Rectal smooth muscle tissue (tissue), 1 donor: ENCODE measurements around the gene PRPF6.
A peak's percentile ranks its signal among the peaks of the same experiment; 100 is the strongest.

Experiments used
- H3K27ac ChIP-seq: one replicate; pipeline ENCODE4 v1.7.0; 2013; ENCODE audit warnings: low read depth, low read length, inconsistent platforms
- H3K27me3 ChIP-seq: one replicate; pipeline ENCODE4 v1.7.0; 2013; ENCODE audit warnings: low read length; ENCODE audit not compliant: control insufficient read depth, insufficient read depth
- H3K36me3 ChIP-seq: one replicate; pipeline ENCODE4 v1.7.0; 2013; ENCODE audit warnings: low read length; ENCODE audit not compliant: control insufficient read depth, insufficient read depth
- H3K4me1 ChIP-seq: one replicate; pipeline ENCODE4 v1.7.0; 2013; ENCODE audit warnings: low read length; ENCODE audit not compliant: control insufficient read depth, insufficient read depth
- H3K4me3 ChIP-seq: one replicate; pipeline ENCODE4 v1.7.0; 2013; ENCODE audit warnings: low read length
- H3K9ac ChIP-seq: one replicate; pipeline ENCODE4 v1.7.0; 2013; ENCODE audit warnings: low read length

The PRPF6 gene

DNA sequence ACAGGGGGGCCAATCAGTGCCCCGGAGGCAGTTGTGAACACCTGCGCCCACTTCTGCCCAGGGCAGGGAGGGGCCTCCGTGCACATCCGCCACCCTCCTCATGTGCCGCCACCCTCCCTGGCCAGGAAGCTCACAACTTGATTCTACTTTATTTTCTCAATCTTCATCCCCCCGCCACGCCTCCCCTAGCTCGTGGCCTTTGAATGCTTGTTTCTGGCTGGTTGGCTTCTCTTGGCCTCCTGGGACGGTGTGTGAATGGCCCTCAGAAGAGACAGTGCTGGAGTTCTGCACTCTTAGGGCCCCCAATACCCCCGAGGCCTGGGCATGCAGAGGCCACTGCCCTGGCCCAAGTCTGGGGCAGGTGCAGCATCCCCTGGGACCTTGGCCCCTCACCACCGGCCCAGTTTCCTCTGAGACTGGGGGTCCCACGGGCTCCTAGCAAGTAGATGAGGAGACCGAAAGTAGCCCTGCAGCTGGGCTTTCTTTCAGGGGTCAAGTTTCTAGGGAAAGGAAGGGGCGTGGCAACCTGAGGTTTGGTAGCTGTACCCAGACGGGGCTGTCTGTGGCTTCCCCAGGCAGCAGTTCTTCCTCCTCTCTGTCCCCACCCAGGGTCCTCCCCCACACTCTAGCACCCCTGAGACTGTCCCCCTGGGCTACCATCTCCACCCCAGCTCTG lies 97.1 kb downstream of the PRPF6 start:
- H3K9ac ChIP-seq = no peak overlapping the region
- H3K27ac ChIP-seq = no peak overlapping the region
- peak overlapping the region; percentile 74 for H3K4me3 ChIP-seq
- peaks cover 8% of the 10 kb centered on the region for H3K27me3 ChIP-seq
- H3K36me3 ChIP-seq = no peaks in the 10 kb centered on the region
- H3K4me1 ChIP-seq = peaks cover 9% of the 10 kb centered on the region

DNA sequence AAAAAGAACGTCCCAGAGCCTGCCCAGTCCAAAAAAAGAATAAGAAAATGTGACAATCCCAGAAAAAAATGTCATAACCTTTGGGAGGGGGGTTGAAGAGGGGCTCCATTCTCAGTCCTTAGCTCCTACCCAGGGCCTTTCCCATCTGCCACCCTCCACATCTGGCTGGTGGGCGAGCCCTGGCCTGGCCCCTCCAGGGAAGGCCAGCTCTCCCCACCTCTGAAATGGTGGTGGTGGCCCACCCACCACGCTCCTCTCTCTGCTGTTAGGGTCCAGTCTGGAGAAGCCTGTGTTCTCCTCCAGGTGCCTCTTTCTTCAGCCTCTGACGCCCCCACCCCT lies 98.0 kb downstream of the PRPF6 start:
- Histone ChIP-seq H3K4me1 (peaks cover 9% of the 10 kb centered on the region), H3K27me3 (peaks cover 12% of the 10 kb centered on the region), H3K27ac (no peak overlapping the region)

DNA sequence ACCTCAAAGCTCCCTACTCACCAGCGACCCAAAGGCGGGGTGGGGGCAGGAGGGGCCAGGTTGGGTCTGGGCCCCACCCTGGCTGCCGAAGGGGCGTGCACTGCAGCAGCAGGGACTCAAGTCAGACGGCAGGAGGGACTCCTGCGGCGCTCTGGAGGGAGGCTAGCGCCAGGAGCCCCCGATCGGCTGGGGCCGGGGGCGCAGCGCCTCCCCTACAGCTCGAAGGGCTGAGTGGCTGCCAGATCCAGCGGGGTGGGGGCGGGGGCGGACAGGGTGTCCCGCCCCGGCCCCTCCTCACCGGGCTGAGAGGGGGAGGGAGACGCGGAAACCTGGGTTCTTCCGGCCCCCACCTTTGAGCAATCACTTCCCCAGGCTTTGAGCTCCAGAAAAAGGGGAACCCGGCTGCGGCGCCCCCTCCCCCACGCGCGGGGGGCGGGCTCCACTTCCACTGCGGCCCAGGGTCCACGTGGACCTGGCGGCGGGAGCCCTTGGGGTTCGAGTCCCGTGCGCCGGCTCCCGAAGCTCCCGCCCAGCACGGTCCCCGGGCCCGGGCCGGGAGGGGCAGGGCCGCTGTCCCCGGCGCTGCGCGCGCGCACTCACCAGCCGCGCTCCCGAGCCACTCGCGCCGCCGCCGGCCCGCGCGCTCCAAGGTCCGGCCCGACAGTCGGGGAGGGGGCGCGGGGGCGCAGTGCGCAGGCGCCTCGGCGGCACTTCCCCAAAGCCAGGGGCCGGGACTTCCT lies 98.5 kb downstream of the PRPF6 start, which contains the start of gene RGS19:
Gene RGS19 (minus strand): TSS at position 246 of the 740 bp plus-strand sequence. CDS start 2,632 bp downstream, outside the sequence.
- H3K27ac ChIP-seq = peak within 1 kb of the TSS; percentile 45
- no peaks in the 10 kb centered on the region for H3K36me3 ChIP-seq
- H3K9ac ChIP-seq = peak within 1 kb of the TSS; percentile 49
- peaks cover 9% of the 10 kb centered on the region for H3K4me1 ChIP-seq
- H3K4me3 ChIP-seq = peak within 1 kb of the TSS; percentile 74
- H3K27me3 ChIP-seq = peaks cover 18% of the 10 kb centered on the region

More for the DNA sequence above, 98.0 kb downstream of the PRPF6 start:
- Histone ChIP-seq H3K9ac (peak overlapping the region; percentile 49), H3K36me3 (no peaks in the 10 kb centered on the region), H3K4me3 (peak overlapping the region; percentile 74)

DNA sequence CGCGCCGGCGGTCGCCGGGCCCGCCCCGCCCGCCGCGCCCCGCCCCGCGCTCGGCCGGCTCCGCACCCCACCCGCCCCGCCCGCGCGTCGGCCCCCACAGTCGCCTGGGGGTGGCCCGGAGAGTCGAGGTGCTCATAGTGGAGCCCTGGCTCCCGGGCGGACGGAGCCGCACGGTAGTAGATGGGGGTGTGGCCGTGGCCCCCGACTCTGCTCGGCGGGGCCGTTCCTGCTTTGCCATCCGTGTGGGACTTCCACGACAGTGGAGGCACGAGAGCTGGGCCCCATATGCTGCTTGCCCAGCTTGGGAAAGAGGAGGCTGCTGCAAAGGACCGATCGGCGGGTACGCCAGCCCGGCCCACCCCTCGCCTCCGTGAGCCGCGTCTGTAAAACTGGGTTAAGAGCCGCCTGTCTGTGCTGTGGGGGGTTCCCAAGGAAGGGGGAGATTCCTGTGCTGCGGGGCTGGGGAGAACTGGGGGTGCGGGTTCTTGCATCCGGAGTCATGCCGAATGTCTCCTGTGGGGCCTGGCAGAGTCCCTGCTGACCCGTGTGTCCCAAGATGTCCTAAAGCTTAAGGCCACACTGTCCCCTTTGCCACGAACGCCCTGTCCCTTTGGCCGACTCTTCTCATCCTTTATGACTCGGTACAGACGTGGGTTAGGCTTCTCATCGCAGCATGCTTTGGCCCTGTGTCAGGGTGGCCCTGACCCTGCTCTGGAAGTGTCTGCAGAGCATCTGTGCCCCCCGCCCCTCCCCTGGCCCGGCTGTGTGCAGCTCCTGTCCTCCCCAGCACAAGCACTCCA lies 99.3 kb downstream of the PRPF6 start, which contains the start of gene OPRL1:
Gene OPRL1 (plus strand): TSS at position 70 of the 800 bp plus-strand sequence. CDS start 12,639 bp downstream, outside the sequence.
- peaks cover 9% of the 10 kb centered on the region for H3K4me1 ChIP-seq
- no peaks in the 10 kb centered on the region for H3K36me3 ChIP-seq
- H3K9ac ChIP-seq = peak within 1 kb of the TSS; percentile 49
- H3K4me3 ChIP-seq = peak within 1 kb of the TSS; percentile 74
- peak within 1 kb of the TSS; percentile 45 for H3K27ac ChIP-seq
- H3K27me3 ChIP-seq = peaks cover 20% of the 10 kb centered on the region

DNA sequence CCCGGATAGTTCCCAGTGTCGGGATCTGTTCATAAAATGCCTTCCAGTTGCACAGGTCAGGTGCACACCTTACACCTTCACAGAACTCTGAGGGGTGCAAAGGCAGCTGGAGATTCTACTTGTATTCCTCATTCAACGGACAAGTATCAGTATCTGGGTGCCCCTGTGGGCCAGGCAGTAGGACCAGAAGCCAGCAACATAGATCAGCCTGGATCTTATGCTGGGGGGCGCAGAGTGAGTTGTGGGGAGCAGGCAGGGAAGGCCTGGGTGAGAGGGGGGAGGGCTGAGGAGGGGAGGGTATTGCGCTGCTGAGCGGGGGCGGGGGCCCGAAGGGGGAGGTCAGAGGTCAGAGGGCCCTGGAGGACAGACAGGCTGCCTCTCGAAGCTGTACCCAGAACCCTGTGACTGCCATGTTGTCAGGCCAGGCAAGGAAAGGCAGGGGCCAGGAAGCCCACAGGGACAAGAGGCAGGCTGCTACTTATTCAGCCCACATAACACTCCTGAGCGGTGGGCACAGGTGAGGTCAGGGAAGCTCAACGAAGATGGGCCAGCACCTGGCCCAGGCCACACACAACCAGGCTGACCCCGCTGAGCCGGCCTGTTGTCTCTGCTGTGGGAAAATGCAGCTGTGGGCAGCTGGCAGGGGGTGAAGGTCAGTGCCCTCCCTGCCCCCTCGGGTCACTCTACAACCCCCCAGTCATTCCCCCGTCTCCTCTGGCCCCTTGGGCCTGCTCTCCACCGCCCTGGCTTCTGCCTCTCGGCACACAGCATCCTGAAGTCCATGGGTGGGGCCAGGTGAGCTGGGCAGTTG lies 100.1 kb downstream of the PRPF6 start:
- Histone ChIP-seq H3K4me3 (peak overlapping the region; percentile 63), H3K4me1 (peaks cover 9% of the 10 kb centered on the region), H3K36me3 (no peaks in the 10 kb centered on the region), H3K27ac (no peak overlapping the region), H3K27me3 (peaks cover 20% of the 10 kb centered on the region), H3K9ac (no peak overlapping the region)

DNA sequence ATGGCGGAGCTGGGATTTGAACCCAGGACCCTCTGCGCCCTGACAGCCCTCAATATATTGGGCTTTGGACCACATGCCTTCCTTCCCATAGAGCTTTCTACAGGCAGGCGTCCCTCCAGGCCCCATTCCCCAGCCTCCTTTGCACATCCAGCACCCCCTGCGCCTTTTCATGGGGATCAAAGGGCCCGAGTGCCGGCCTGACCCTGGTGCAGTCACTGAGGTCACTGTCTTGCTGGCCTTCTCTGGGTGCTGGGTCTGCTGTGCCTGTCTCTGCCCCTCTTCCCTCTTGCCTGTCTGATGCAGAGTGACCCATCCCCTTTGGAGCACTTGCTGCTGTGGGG lies 100.7 kb downstream of the PRPF6 start:
- Histone ChIP-seq H3K4me3 (no peak overlapping the region), H3K9ac (no peak overlapping the region), H3K36me3 (no peaks in the 10 kb centered on the region), H3K4me1 (peaks cover 9% of the 10 kb centered on the region), H3K27me3 (peaks cover 22% of the 10 kb centered on the region), H3K27ac (no peak overlapping the region)

DNA sequence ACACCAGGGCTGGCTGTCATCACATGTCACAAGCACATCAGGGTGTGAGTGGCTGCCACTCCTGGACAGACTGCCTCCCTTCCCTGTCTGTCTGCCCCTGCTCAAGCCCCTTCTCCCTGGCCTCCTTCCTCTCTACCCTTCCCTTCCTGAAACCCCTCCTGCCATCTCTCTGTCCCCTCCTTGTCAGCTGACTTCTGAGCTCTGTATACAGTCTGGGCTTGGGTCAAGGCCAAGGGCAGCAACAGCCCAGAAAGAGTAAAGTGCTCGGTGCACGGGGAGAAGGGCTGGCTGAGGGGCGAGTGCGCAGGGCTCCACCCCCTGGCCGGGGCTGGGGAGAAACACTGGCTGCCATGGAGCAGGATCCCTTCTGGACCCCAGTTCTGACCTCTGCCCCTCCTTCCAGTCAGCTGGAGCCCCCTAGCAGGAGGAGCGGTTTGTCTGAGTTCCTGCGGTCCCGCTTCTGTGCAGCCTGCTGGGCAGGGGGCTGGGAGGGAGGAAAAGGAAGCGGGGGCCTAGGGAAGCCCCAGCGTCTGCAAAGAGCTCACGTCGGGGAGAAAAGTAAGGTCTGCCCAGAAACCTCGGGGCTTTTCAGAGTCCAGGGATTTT lies 101.3 kb downstream of the PRPF6 start:
- no peaks in the 10 kb centered on the region for H3K36me3 ChIP-seq
- H3K27ac ChIP-seq = no peak overlapping the region
- H3K4me1 ChIP-seq = peaks cover 9% of the 10 kb centered on the region
- H3K9ac ChIP-seq = no peak overlapping the region
- H3K27me3 ChIP-seq = peaks cover 22% of the 10 kb centered on the region
- no peak overlapping the region for H3K4me3 ChIP-seq
